NCI-H1694 (cell line): Measurements from ENCODE around the gene ASAH2B.

ENCODE experiments used
- DNase-seq: peaks from one replicate; lab custom pipeline; 2025; lab: John Stamatoyannopoulos, UW

Gene ASAH2B

GRCh38 chr10:50798297-50798696 is 58.6 kb downstream of the ASAH2B start:
- no peak for DNase-seq

DNA sequence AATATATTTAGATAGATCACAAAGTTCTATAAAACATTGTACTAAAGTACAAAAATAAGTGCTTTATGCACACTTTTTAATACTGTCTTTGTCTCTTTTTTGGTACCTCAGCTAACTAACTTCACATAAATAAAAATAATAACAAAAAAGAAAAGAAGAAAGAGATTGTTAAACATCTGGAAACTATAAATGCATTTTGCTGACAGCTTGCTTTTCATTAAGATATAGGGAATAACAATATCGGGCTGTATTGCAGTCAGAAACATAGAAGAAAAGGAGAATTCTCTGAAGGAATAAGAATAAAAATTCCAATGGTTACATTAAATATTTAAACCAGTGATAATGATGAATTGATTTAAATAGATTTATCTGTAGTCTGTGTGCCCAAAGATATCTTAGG is 59.9 kb downstream of the ASAH2B start:
- no peak for DNase-seq

DNA sequence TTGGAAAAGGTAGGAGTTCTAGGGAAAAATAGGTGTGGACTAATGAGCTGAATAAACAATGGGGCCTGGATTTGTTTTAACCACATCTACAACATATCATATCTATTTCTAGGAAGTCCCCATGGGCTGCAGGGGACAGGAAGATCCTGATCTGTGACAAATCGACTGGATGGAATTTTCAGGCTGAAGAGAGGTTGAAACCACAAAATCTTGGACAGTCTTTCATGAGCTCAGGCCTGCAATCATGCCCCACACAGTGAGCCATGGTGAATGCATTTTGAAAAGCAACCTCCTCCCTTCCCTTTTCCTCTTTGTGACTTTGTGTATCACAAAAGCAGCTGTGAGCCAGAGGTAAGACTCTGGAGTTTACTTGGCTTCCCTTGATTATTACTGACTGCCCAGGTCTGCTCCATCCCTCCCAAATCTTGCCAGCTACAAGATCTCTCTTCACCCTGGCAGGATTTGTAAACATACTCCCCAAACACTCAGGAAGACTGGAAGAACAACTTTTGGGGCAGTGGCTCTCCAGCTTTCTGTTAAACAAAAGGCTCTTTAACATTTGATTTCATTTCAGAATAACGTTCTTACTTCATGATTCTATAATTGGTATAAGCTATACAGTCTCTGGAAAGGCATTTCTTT is 66.4 kb downstream of the ASAH2B start:
- no peak for DNase-seq

- no peak for DNase-seq
Measured at GRCh38 chr10:50807851-50808776, 68.4 kb downstream of the ASAH2B start.
